ENCODE data around the gene DPH1. TPM values are rescaled to one million over a fixed set of nuclear protein-coding genes. Genes with fewer than 3 reads are reported as not detected.

DPH1 gene
- total RNA-seq, 1 donor from 2014 or later = 38.0 TPM

DNA sequence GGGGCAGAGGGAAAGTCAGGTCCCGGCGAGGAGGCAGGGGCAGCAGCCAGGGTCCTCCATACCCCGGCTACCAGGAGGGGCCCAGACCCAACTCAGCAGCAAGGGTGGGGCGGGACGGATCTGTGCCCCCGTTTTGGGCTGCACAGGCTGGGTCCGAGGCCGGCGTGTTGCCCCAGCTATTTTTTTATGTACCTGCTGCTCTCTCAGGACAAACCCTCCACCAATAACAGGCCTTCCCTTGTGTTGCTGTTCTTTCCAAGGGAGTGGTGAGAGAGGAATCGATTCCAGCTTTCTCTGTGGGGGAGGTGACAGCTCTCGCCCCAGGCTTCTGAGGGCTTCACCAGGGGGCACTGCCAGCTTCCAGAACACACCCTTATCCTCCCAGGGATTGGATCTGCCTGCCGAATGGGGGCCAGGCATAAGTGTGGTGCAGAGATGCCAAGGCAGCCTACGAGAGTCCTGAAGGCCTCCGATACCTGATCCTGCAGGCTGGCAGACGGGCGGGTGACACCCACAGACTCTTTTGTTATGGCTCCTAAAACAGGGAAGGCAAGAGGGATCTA lies 27.1 kb upstream of the DPH1 start:
- no peaks in the 10 kb centered on the region for H3K9me3 ChIP-seq
- peaks cover 3% of the 10 kb centered on the region for H3K27me3 ChIP-seq (ENCODE audit: low read depth)
- no peaks in the 10 kb centered on the region for H3K36me3 ChIP-seq
- TF ChIP-seq, protein P1, sequence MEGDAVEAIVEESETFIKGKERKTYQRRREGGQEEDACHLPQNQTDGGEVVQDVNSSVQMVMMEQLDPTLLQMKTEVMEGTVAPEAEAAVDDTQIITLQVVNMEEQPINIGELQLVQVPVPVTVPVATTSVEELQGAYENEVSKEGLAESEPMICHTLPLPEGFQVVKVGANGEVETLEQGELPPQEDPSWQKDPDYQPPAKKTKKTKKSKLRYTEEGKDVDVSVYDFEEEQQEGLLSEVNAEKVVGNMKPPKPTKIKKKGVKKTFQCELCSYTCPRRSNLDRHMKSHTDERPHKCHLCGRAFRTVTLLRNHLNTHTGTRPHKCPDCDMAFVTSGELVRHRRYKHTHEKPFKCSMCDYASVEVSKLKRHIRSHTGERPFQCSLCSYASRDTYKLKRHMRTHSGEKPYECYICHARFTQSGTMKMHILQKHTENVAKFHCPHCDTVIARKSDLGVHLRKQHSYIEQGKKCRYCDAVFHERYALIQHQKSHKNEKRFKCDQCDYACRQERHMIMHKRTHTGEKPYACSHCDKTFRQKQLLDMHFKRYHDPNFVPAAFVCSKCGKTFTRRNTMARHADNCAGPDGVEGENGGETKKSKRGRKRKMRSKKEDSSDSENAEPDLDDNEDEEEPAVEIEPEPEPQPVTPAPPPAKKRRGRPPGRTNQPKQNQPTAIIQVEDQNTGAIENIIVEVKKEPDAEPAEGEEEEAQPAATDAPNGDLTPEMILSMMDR (IDR thresholded peaks at IDR 0.05) = no peak
- ATAC-seq (no peak), DNase-seq (no peak)
- peaks cover 22% of the 10 kb centered on the region for H3K4me1 ChIP-seq
- H3K27ac ChIP-seq = no peak overlapping the region
- intact Hi-C loops (cut with DNase I) = no loop called here
- no peak overlapping the region for H3K4me3 ChIP-seq

DNA sequence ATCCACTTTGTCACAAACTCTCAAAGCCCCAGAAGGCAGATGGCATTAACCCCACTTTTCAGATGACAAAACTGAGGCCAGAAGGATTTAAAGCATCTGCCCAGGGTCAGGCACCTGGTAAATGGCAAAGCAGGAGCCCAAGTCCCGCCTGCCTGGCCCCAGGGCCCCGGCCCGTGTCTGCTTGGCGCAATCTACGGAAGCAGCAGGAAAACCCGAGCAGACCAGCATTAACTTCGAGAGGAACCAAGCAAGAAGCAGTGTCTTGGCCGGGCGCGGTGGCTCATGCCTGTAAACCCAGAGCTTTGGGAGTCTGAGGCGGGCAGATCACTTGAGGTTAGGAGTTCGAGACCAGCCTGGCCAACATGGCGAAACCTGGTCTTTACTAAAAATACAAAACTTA lies 26.4 kb upstream of the DPH1 start:
- H3K27me3 ChIP-seq (ENCODE audit: low read depth) = no peaks in the 10 kb centered on the region
- H3K4me1 ChIP-seq = peaks cover 19% of the 10 kb centered on the region
- no peak overlapping the region for H3K4me3 ChIP-seq
- no peak overlapping the region for H3K27ac ChIP-seq
- no peaks in the 10 kb centered on the region for H3K9me3 ChIP-seq
- TF ChIP-seq, protein P1 (IDR thresholded peaks at IDR 0.05) = no peak
- no peak for ATAC-seq
- no peak for DNase-seq
- intact Hi-C loops (cut with DNase I) = no loop called here
- no peaks in the 10 kb centered on the region for H3K36me3 ChIP-seq

DNA sequence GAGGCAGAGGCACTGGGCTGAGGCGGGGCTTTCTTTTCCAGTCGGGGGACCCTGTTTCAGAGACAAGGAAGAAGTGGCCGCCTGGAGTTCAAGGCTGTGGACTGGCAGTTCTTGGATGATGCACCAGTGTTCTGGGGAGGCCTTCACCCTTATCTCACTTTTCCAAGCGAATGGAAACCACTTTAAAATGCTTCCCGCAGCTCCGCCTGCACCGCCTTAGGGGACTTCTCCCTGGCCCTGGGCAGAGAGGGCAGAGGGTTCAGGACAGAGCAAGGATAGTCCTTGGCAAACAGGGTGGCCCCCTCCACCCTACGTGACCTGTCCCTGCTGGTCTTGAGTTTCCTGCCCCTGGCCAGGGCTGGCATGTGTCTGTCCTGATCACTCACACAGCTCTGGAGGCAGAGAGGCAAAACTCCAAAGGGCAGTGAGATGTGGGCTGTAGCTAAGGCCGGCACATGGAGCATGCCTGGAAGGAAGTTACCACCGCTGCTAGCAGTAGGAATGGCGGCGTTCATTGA lies 25.5 kb upstream of the DPH1 start:
- intact Hi-C loops (cut with DNase I) = no loop called here
- TF ChIP-seq, protein P1 (IDR thresholded peaks at IDR 0.05) = no peak
- H3K4me3 ChIP-seq = no peak overlapping the region
- H3K27me3 ChIP-seq (ENCODE audit: low read depth) = no peaks in the 10 kb centered on the region
- ATAC-seq (no peak), DNase-seq (no peak)
- no peak overlapping the region for H3K27ac ChIP-seq
- no peaks in the 10 kb centered on the region for H3K9me3 ChIP-seq
- no peaks in the 10 kb centered on the region for H3K36me3 ChIP-seq
- peaks cover 11% of the 10 kb centered on the region for H3K4me1 ChIP-seq

DNA sequence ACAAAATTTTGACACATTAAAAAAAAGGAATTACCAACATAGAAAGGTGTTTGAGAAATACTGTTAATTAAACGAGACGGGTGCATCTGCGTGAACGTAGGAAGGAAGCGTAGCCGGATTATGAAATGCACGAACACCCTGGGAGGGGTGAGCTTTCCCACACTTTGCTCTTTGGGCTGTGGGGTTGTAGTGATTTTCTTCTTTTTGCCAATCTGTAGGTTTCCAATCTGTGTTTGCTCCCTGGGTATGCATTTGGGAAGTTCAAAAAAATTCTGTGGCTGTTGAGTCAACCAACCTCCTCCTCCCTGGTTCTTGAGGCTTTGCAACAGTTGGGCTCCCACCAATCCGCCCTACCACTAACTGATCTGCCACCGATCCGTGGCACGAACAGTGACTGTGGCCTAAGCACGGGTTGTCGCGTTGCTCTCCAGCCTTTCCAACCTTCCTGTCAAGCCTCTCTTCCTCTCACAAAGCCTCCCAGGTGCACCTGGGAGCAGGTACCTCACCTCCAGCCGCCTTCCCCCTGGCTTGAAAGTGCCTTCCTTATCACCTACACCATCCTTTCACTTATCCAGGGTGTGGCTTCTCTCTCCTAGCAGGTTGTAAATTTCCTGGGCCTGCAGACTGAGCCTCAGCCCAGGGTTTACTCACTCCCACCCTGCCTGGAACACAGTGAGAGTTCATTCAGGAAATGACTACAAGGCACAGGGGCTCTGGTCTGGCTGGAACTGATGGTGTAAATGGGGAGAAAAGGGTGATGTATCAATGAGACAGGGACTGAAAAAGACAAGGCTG lies 21.4 kb upstream of the DPH1 start:
- ATAC-seq (no peak), DNase-seq (no peak)
- Histone ChIP-seq H3K27me3 (ENCODE audit: low read depth) (no peaks in the 10 kb centered on the region), H3K9me3 (no peaks in the 10 kb centered on the region), H3K4me3 (no peak overlapping the region), H3K4me1 (peaks cover 16% of the 10 kb centered on the region), H3K27ac (no peak overlapping the region), H3K36me3 (no peaks in the 10 kb centered on the region)
- intact Hi-C loops (cut with DNase I) = no loop called here
- TF ChIP-seq, protein P1 (IDR thresholded peaks at IDR 0.05) = no peak

DNA sequence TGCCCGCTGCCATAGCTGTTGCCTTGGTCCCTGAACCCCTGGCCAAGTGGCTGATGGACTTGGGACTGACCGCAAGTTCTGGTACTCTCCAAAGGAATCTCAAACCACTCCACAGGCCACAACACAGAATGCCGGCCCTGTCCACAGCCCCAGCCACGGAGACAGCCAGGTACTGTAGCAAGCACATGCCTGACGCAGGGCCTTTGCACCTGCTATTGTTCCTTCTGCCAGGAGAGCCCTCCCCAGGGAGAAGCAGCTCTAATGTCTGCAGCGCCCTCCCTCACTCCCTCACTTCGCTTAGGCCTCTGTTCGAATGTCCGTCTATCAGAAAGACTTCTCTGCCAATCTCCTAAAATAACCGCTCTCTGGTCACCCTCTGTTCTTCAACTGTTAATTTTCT lies 20.2 kb upstream of the DPH1 start:
- Histone ChIP-seq H3K4me3 (no peak overlapping the region), H3K27ac (no peak overlapping the region), H3K4me1 (peaks cover 16% of the 10 kb centered on the region), H3K9me3 (no peaks in the 10 kb centered on the region), H3K27me3 (ENCODE audit: low read depth) (no peaks in the 10 kb centered on the region), H3K36me3 (no peaks in the 10 kb centered on the region)
- TF ChIP-seq, protein P1 (IDR thresholded peaks at IDR 0.05) = no peak
- no peak for DNase-seq
- intact Hi-C loops (cut with DNase I) = no loop called here
- no peak for ATAC-seq
